ENCODE data around the gene PNMT. TPM values are rescaled to one million over a fixed set of nuclear protein-coding genes. Genes with fewer than 3 reads are reported as not detected.
A peak's percentile ranks its signal among the peaks of the same experiment; 100 is the strongest.

The PNMT gene
- total RNA-seq, 4 donors from 2014 or later, result 3.8 to 5.0 (median 4.7) TPM; not detected in 1

GRCh38 chr17:39674702-39675389, 6.6 kb downstream of the PNMT start:
- DNase-seq, result no peak
- Histone ChIP-seq H3K27me3 (peaks cover 4 to 7% of the 10 kb centered on the region in 2 donors), H3K27ac (no peak overlapping the region), H3K9me3 (no peaks in the 10 kb centered on the region), H3K4me1 (no peaks in the 10 kb centered on the region), H3K36me3 (no peaks in the 10 kb centered on the region), H3K4me3 (no peak overlapping the region)
- intact Hi-C loops (cut with DNase I; ENCODE audit: low total_unique reads), result no loop called here
- TF ChIP-seq CTCF (IDR thresholded peaks at IDR 0.05) (no peak), POLR2A (IDR thresholded peaks at IDR 0.05) (no peak)

GRCh38 chr17:39675390-39676082, 7.3 kb downstream of the PNMT start:
- Histone ChIP-seq H3K9me3 (no peaks in the 10 kb centered on the region), H3K27ac (no peak overlapping the region), H3K4me1 (no peaks in the 10 kb centered on the region), H3K27me3 (no peaks in the 10 kb centered on the region), H3K4me3 (no peak overlapping the region), H3K36me3 (no peaks in the 10 kb centered on the region)
- no peak for DNase-seq
- no peak for TF ChIP-seq CTCF (IDR thresholded peaks at IDR 0.05)
- no peak for TF ChIP-seq POLR2A (IDR thresholded peaks at IDR 0.05)
- intact Hi-C loops (cut with DNase I; ENCODE audit: low total_unique reads), result no loop called here

GRCh38 chr17:39676198-39676819, 8.1 kb downstream of the PNMT start:
- no peak for DNase-seq
- no peak for TF ChIP-seq CTCF (IDR thresholded peaks at IDR 0.05)
- TF ChIP-seq POLR2A (IDR thresholded peaks at IDR 0.05), result no peak
- H3K27ac ChIP-seq, result no peak overlapping the region
- no peaks in the 10 kb centered on the region for H3K27me3 ChIP-seq
- no peaks in the 10 kb centered on the region for H3K4me1 ChIP-seq
- intact Hi-C loops (cut with DNase I; ENCODE audit: low total_unique reads), result no loop called here
- H3K9me3 ChIP-seq, result no peaks in the 10 kb centered on the region
- no peak overlapping the region for H3K4me3 ChIP-seq
- H3K36me3 ChIP-seq, result no peaks in the 10 kb centered on the region

GRCh38 chr17:39677072-39677471, 8.8 kb downstream of the PNMT start:
- no peak for DNase-seq
- H3K27me3 ChIP-seq, result no peaks in the 10 kb centered on the region
- TF ChIP-seq CTCF (IDR thresholded peaks at IDR 0.05), result no peak
- TF ChIP-seq POLR2A (IDR thresholded peaks at IDR 0.05), result no peak
- no peaks in the 10 kb centered on the region for H3K36me3 ChIP-seq
- H3K4me3 ChIP-seq, result no peak overlapping the region
- no peaks in the 10 kb centered on the region for H3K4me1 ChIP-seq
- H3K9me3 ChIP-seq, result no peaks in the 10 kb centered on the region
- intact Hi-C loops (cut with DNase I; ENCODE audit: low total_unique reads), result no loop called here
- peak overlapping the region in 1 of 2 donors; percentile 17 for H3K27ac ChIP-seq

Data from uterus (tissue), 4 donors.